ENCODE data around the gene KLHDC10.

- TF ChIP-seq EZH2 (IDR thresholded peaks at IDR 0.05; ENCODE audit: low read length, missing control alignments) (no peak), CTCF (conservative IDR thresholded peaks at IDR 0.05 in 1 of 2, IDR thresholded peaks at IDR 0.05 in 1 of 2; ENCODE audit: low read depth in 1 of 2, low read length in 2 of 2) (no peak)
Observed at GRCh38 chr7:130149281-130150139, 79.2 kb downstream of the KLHDC10 start.
